CD14-positive monocyte (primary cell): ENCODE data around the gene DEPDC1. TPM values are rescaled to one million over a fixed set of nuclear protein-coding genes. Genes with fewer than 3 reads are reported as not detected.
A peak's percentile ranks its signal among the peaks of the same experiment; 100 is the strongest.

Experiments used
- DNase-seq, 3 donors: peaks; one replicate each; pipeline ENCODE4 v3.0.0-alpha.2; 2011 to 2022
- H2AFZ ChIP-seq: 2 replicates; pipeline ENCODE4 v1.6.0; 2012; ENCODE audit warnings: mild to moderate bottlenecking, low read depth, low read length, inconsistent platforms; ENCODE audit not compliant: insufficient read depth, poor library complexity, severe bottlenecking
- H3K27ac ChIP-seq, 2 donors: 1 replicate in 1 of 2; 2 replicates in 1 of 2; pipeline ENCODE4 v1.5.1; 2012 to 2013; ENCODE audit warnings: low read length in 2 of 2, control low read depth in 1 of 2, inconsistent platforms in 1 of 2, low read depth in 1 of 2, mild to moderate bottlenecking in 1 of 2
- H3K27me3 ChIP-seq, 2 donors: one replicate each; pipeline versions ENCODE4 v1.6.0 to v1.6.1; 2011 to 2013; ENCODE audit warnings: low read length in 2 of 2; ENCODE audit not compliant: control insufficient read depth in 2 of 2, insufficient read depth in 2 of 2
- H3K36me3 ChIP-seq, 2 donors: replicated peaks in 1 of 2; 1 replicate in 1 of 2; 2 replicates in 1 of 2; pipeline versions ENCODE4 v1.5.1 to v1.6.1; 2012 to 2013; ENCODE audit warnings: low read length in 2 of 2, control low read depth in 1 of 2, inconsistent platforms in 1 of 2, mild to moderate bottlenecking in 1 of 2; ENCODE audit not compliant: insufficient read depth in 2 of 2, control insufficient read depth in 1 of 2
- H3K4me1 ChIP-seq, 2 donors: 1 replicate in 1 of 2; 2 replicates in 1 of 2; pipeline versions ENCODE4 v1.5.1 to v1.6.1; 2012 to 2013; ENCODE audit warnings: low read length in 2 of 2, control low read depth in 1 of 2, inconsistent platforms in 1 of 2, mild to moderate bottlenecking in 1 of 2, moderate library complexity in 1 of 2; ENCODE audit not compliant: insufficient read depth in 2 of 2, control insufficient read depth in 1 of 2
- H3K4me2 ChIP-seq: replicated peaks from 2 replicates; pipeline ENCODE3; 2012; ENCODE audit warnings: low read length, moderate library complexity, mild to moderate bottlenecking; ENCODE audit not compliant: poor library complexity, severe bottlenecking; ENCODE audit errors: extremely low read depth
- H3K4me3 ChIP-seq, 3 experiments: fragments of 200-600 bp in 1 of 3; sonication (generic) in 1 of 3; replicated peaks in 1 of 3; 1 replicate in 2 of 3; 2 replicates in 1 of 3; pipeline ENCODE4 v1.5.1; 2011 to 2013; ENCODE audit warnings: low read length in 3 of 3, mild to moderate bottlenecking in 3 of 3, control low read depth in 2 of 3, low read depth in 2 of 3, inconsistent platforms in 1 of 3, moderate library complexity in 1 of 3
- H3K79me2 ChIP-seq: 2 replicates; pipeline ENCODE4 v1.6.0; 2012; ENCODE audit warnings: mild to moderate bottlenecking, control low read depth, inconsistent platforms, low read length, moderate library complexity; ENCODE audit not compliant: insufficient read depth
- H3K9ac ChIP-seq: 2 replicates; pipeline ENCODE4 v1.6.0; 2017; ENCODE audit warnings: low read length, mild to moderate bottlenecking; ENCODE audit not compliant: insufficient read depth, poor library complexity, severe bottlenecking
- H3K9me3 ChIP-seq, 2 donors: replicated peaks in 1 of 2; 1 replicate in 1 of 2; 2 replicates in 1 of 2; pipeline versions ENCODE4 v1.5.1 to v1.6.1; 2012 to 2013; ENCODE audit warnings: low read length in 2 of 2, control low read depth in 1 of 2; ENCODE audit not compliant: control insufficient read depth in 1 of 2, insufficient read depth in 1 of 2
- H4K20me1 ChIP-seq: 2 replicates; pipeline ENCODE4 v1.6.0; 2012; ENCODE audit warnings: mild to moderate bottlenecking, low read length, control low read depth, moderate library complexity; ENCODE audit not compliant: insufficient read depth
- H3K27ac Mint-ChIP-seq, 7 donors: one replicate each; pipeline ENCODE4 v1.8.0; 2020; ENCODE audit warnings: mild to moderate bottlenecking in 7 of 7, mixed read lengths in 7 of 7, moderate library complexity in 6 of 7, inconsistent platforms in 2 of 7
- H3K27me3 Mint-ChIP-seq, 3 donors: one replicate each; pipeline ENCODE4 v1.8.0; 2021 to 2022; ENCODE audit warnings: low read depth in 3 of 3, mild to moderate bottlenecking in 3 of 3, mixed read lengths in 3 of 3, moderate library complexity in 3 of 3, inconsistent platforms in 1 of 3
- H3K36me3 Mint-ChIP-seq, 2 donors: one replicate each; pipeline ENCODE4 v1.8.0; 2020; ENCODE audit warnings: mixed read lengths in 2 of 2, inconsistent platforms in 1 of 2, mild to moderate bottlenecking in 1 of 2
- H3K4me1 Mint-ChIP-seq: one replicate; pipeline ENCODE4 v1.8.0; 2020; ENCODE audit warnings: mild to moderate bottlenecking, mixed read lengths
- H3K4me3 Mint-ChIP-seq, 2 donors: one replicate each; pipeline ENCODE4 v1.8.0; 2020; ENCODE audit warnings: mild to moderate bottlenecking in 2 of 2, mixed read lengths in 2 of 2, moderate library complexity in 1 of 2
- H3K9me3 Mint-ChIP-seq, 7 donors: one replicate each; pipeline ENCODE4 v1.8.0; 2020 to 2022; ENCODE audit warnings: mixed read lengths in 7 of 7, mild to moderate bottlenecking in 6 of 7, moderate library complexity in 6 of 7, inconsistent platforms in 2 of 7
- WGBS: methylation state at CpG from one replicate; pipeline ENCODE4 v1.1.5; 2013; ENCODE audit warnings: missing lambda C conversion rate; ENCODE audit not compliant: insufficient coverage; 5-methylcytosine and 5-hydroxymethylcytosine counted together
- intact Hi-C, 2 donors: fragments of 100-400 bp; cut with micrococcal nuclease; formaldehyde crosslinking; loops; one replicate each; pipeline versions ENCODE4 v1.15.0 to v1.15.1; 2023
- polyA plus RNA-seq, 3 donors: library from polyadenylated mRNA; depleted of rRNA in 1 of 3; unstranded in 2 of 3; stranded (reverse) in 1 of 3; fragments of 300-500 nt in 2 of 3; fragments of >200 nt in 1 of 3; fragmentation: Illumina TruSeq in 2 of 3; gene quantifications; 1 replicate in 2 of 3; 2 replicates in 1 of 3; pipeline ENCODE4 v1.2.3, GENCODE V29; 2012 to 2021
- TF ChIP-seq, protein P1 (sequence below): fragments of 200-600 bp; IDR thresholded peaks from one replicate; pipeline ENCODE4 v1.8.0; 2022; ENCODE audit warnings: antibody characterized with exemption, mild to moderate bottlenecking

DEPDC1 gene
- polyA plus RNA-seq, 3 donors: 0.04 to 0.24 TPM; not detected in 1

DNA sequence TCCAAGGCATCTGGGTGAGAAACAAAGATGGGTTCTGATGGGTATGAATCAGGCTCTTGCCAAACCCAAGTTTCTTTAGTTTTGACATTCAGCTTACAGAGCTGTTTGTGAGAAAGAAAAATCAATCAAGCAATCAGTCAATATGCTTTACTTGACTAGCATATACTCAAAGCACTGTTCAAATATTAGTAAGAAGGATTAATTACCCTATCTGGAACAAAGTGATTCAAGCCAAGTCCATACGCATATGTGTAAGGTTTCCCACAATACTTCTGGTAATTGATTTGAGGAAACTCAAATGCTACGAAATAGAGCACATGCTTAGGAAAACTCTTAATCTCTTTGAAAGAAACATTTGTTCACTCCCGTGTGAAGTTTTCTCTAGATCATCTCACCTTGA is 65.8 kb downstream of the DEPDC1 start:
- Histone ChIP-seq H3K79me2 (no peaks in the 10 kb centered on the region), H3K4me3 (no peak overlapping the region), H4K20me1 (no peaks in the 10 kb centered on the region), H3K9ac (no peak overlapping the region), H3K4me2 (no peak overlapping the region), H2AFZ (no peak overlapping the region), H3K9me3 (no peaks in the 10 kb centered on the region), H3K36me3 (no peaks in the 10 kb centered on the region), H3K27me3 (no peaks in the 10 kb centered on the region), H3K27ac (no peak overlapping the region), H3K4me1 (peaks cover 34% of the 10 kb centered on the region in 2 donors)
- WGBS: no CpG with 5 or more reads among the region's 3 CpGs
- Mint-ChIP-seq H3K9me3 (no peaks in the 10 kb centered on the region), H3K4me1 (peaks cover 22% of the 10 kb centered on the region), H3K27ac (no peak overlapping the region), H3K4me3 (no peak overlapping the region), H3K36me3 (no peaks in the 10 kb centered on the region), H3K27me3 (no peaks in the 10 kb centered on the region)
- TF ChIP-seq, protein P1, sequence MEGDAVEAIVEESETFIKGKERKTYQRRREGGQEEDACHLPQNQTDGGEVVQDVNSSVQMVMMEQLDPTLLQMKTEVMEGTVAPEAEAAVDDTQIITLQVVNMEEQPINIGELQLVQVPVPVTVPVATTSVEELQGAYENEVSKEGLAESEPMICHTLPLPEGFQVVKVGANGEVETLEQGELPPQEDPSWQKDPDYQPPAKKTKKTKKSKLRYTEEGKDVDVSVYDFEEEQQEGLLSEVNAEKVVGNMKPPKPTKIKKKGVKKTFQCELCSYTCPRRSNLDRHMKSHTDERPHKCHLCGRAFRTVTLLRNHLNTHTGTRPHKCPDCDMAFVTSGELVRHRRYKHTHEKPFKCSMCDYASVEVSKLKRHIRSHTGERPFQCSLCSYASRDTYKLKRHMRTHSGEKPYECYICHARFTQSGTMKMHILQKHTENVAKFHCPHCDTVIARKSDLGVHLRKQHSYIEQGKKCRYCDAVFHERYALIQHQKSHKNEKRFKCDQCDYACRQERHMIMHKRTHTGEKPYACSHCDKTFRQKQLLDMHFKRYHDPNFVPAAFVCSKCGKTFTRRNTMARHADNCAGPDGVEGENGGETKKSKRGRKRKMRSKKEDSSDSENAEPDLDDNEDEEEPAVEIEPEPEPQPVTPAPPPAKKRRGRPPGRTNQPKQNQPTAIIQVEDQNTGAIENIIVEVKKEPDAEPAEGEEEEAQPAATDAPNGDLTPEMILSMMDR: no peak
- peak in 1 of 3 donors; percentile 30 for DNase-seq
- intact Hi-C loops: no loop called here

DNA sequence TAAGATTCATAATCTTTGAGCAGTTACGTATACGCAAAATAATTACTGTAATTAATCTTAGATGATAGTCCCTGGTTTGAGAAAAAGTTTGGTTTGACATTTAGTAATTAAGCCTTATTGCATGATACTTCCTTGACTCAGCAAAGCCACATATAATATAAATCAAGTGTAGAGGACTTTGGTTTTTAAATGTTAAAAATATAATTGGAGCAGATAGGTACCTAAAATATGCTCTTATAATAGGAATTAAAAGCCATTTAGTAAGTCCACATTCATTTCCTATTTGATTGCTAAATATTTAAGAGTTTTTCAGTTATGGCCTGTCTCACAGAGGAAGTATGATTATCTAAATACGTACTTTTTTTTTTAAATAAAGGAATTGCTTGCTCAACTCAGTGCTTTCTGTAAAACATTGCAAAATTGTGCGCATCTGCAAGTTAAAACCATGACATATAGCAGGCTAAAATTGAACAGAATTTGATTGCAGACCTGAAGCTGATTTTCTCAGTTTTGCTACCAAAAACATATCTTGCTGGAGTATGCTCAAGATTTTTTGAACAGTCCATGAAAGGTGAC is 67.6 kb downstream of the DEPDC1 start:
- Histone ChIP-seq H2AFZ (no peak overlapping the region), H3K27ac (peak overlapping the region; percentile 60 to 73), H3K9ac (no peak overlapping the region), H3K27me3 (no peaks in the 10 kb centered on the region), H4K20me1 (no peaks in the 10 kb centered on the region), H3K4me3 (peak overlapping the region in 1 of 3 experiments; percentile 41), H3K79me2 (no peaks in the 10 kb centered on the region), H3K4me1 (peaks cover 28% of the 10 kb centered on the region in 2 donors), H3K36me3 (no peaks in the 10 kb centered on the region), H3K4me2 (peak overlapping the region; percentile 54), H3K9me3 (no peaks in the 10 kb centered on the region)
- intact Hi-C loops: no loop called here
- H3K9me3 Mint-ChIP-seq: no peaks in the 10 kb centered on the region
- TF ChIP-seq, protein P1: no peak
- DNase-seq: peak; percentile 46 to 88 (median 70)
- H3K27ac Mint-ChIP-seq: peak overlapping the region; percentile 78 to 95 (median 85)
- H3K4me1 Mint-ChIP-seq: peaks cover 22% of the 10 kb centered on the region
- 0% methylated on average over 1 of the region's 4 CpGs for WGBS
- no peaks in the 10 kb centered on the region for H3K36me3 Mint-ChIP-seq
- no peaks in the 10 kb centered on the region for H3K27me3 Mint-ChIP-seq
- peak overlapping the region in 1 of 2 donors; percentile 35 for H3K4me3 Mint-ChIP-seq
